Naive thymus-derived CD4-positive, alpha-beta T cell (primary cell): ENCODE results near the gene EPS8L2. TPM values are rescaled to one million over a fixed set of nuclear protein-coding genes. Genes with fewer than 3 reads are reported as not detected.
A peak's percentile ranks its signal among the peaks of the same experiment; 100 is the strongest.

Experiments used
- ATAC-seq: fragments of 150-1000 bp; cut with Tn5 transposase; 2 replicates; pipeline ENCODE4 v1.10.0; 2021; ENCODE audit warnings: mild to moderate bottlenecking, moderate library complexity
- CTCF ChIA-PET: fragments of 350-600 bp; sonication (Branson Sonifier 250); formaldehyde crosslinking; loops from one replicate; lab custom pipeline; 2021; ENCODE audit warnings: antibody characterized with exemption; lab: Charles Lee
- POLR2A ChIA-PET: fragments of 350-600 bp; sonication (Branson Sonifier 250); formaldehyde crosslinking; loops from one replicate; lab custom pipeline; 2021; ENCODE audit warnings: antibody characterized with exemption, inconsistent platforms; lab: Charles Lee
- DNase-seq, 9 donors: peaks; one replicate each; pipeline versions ENCODE4 v3.0.0 to v3.0.0-alpha.2; 2020 to 2022; ENCODE audit warnings: mixed read lengths in 1 of 9
- H3K27ac ChIP-seq: one replicate; pipeline ENCODE4 v1.7.0; 2013; ENCODE audit warnings: mild to moderate bottlenecking, low read depth, low read length, moderate library complexity
- H3K27me3 ChIP-seq, 2 donors: one replicate each; pipeline ENCODE4 v1.7.0; 2013; ENCODE audit warnings: low read length in 2 of 2, mild to moderate bottlenecking in 2 of 2, moderate library complexity in 2 of 2; ENCODE audit not compliant: control insufficient read depth in 2 of 2, insufficient read depth in 2 of 2
- H3K36me3 ChIP-seq, 3 experiments: 1 replicate in 2 of 3; 2 replicates in 1 of 3; pipeline ENCODE4 v1.7.0; 2013; ENCODE audit warnings: low read length in 3 of 3, mild to moderate bottlenecking in 3 of 3, moderate library complexity in 1 of 3; ENCODE audit not compliant: insufficient read depth in 3 of 3, control insufficient read depth in 2 of 3
- H3K4me1 ChIP-seq, 2 donors: one replicate each; pipeline ENCODE4 v1.7.0; 2013; ENCODE audit warnings: low read length in 2 of 2, mild to moderate bottlenecking in 2 of 2, moderate library complexity in 1 of 2; ENCODE audit not compliant: control insufficient read depth in 2 of 2, insufficient read depth in 2 of 2
- H3K4me3 ChIP-seq: 2 replicates; pipeline ENCODE4 v1.7.0; 2013; ENCODE audit warnings: mild to moderate bottlenecking, low read length
- H3K9me3 ChIP-seq, 3 experiments: 1 replicate in 2 of 3; 2 replicates in 1 of 3; pipeline ENCODE4 v1.7.0; 2013; ENCODE audit warnings: low read length in 3 of 3; ENCODE audit not compliant: control insufficient read depth in 2 of 3
- H3K27ac Mint-ChIP-seq, 9 donors: one replicate each; pipeline ENCODE4 v1.8.0; 2020 to 2022; ENCODE audit warnings: mixed read lengths in 9 of 9, mild to moderate bottlenecking in 8 of 9, moderate library complexity in 5 of 9, inconsistent platforms in 2 of 9
- H3K27me3 Mint-ChIP-seq, 5 donors: one replicate each; pipeline ENCODE4 v1.8.0; 2021 to 2022; ENCODE audit warnings: mixed read lengths in 5 of 5, mild to moderate bottlenecking in 1 of 5
- H3K36me3 Mint-ChIP-seq, 5 donors: one replicate each; pipeline ENCODE4 v1.8.0; 2020 to 2022; ENCODE audit warnings: mixed read lengths in 5 of 5, mild to moderate bottlenecking in 3 of 5, inconsistent platforms in 1 of 5
- H3K4me1 Mint-ChIP-seq, 7 donors: one replicate each; pipeline ENCODE4 v1.8.0; 2020 to 2022; ENCODE audit warnings: mixed read lengths in 7 of 7, mild to moderate bottlenecking in 3 of 7, inconsistent platforms in 1 of 7
- H3K4me3 Mint-ChIP-seq, 10 donors: one replicate each; pipeline ENCODE4 v1.8.0; 2020 to 2022; ENCODE audit warnings: mild to moderate bottlenecking in 10 of 10, mixed read lengths in 10 of 10, moderate library complexity in 6 of 10, inconsistent platforms in 2 of 10
- H3K9me3 Mint-ChIP-seq, 11 donors: one replicate each; pipeline ENCODE4 v1.8.0; 2020 to 2022; ENCODE audit warnings: mixed read lengths in 11 of 11, mild to moderate bottlenecking in 4 of 11, inconsistent platforms in 1 of 11, moderate library complexity in 1 of 11
- intact Hi-C, 2 donors: fragments of 100-400 bp; cut with micrococcal nuclease; formaldehyde crosslinking; loops; one replicate each; pipeline ENCODE4 v1.15.1; 2023
- polyA plus RNA-seq, 2 donors: library from polyadenylated mRNA; unstranded; fragments of 300-500 nt; fragmentation: Illumina TruSeq; gene quantifications; one replicate each; pipeline ENCODE4 v1.2.3, GENCODE V29; 2021
- total RNA-seq, 6 experiments: library from RNA in 5 of 6; stranded (reverse) in 5 of 6; gene quantifications; 1 replicate in 5 of 6; 2 replicates in 1 of 6; pipeline ENCODE4 v1.2.3 and lab custom pipeline; 2021 to 2026

The EPS8L2 gene
- total and polyA plus RNA-seq, 7 experiments from 2014 or later = 4.5 to 16.6 (median 7.4) TPM

GRCh38 chr11:771617-772204, 65.7 kb downstream of the EPS8L2 start:
- Histone ChIP-seq H3K27me3 (no peaks in the 10 kb centered on the region), H3K4me1 (peaks cover 7 to 9% of the 10 kb centered on the region in 2 donors), H3K4me3 (no peak overlapping the region), H3K36me3 (peaks cover 0 to 39% (median 0%) of the 10 kb centered on the region in 3 experiments), H3K27ac (no peak overlapping the region), H3K9me3 (no peaks in the 10 kb centered on the region)
- no peaks in the 10 kb centered on the region for H3K27me3 Mint-ChIP-seq
- H3K9me3 Mint-ChIP-seq = no peaks in the 10 kb centered on the region
- no peak overlapping the region for H3K4me3 Mint-ChIP-seq
- peaks cover 4 to 19% (median 14%) of the 10 kb centered on the region in 7 donors for H3K4me1 Mint-ChIP-seq
- ATAC-seq = no peak
- DNase-seq = no peak
- POLR2A ChIA-PET = interaction anchor here (0.6 kb wide), 1 partner anchor 75 kb away, joined by 4 read pairs; no protein-coding TSS in a partner anchor
- H3K36me3 Mint-ChIP-seq = peaks cover 0 to 3% (median 0%) of the 10 kb centered on the region in 5 donors
- CTCF ChIA-PET = no interaction called here
- intact Hi-C loops = no loop called here
- no peak overlapping the region for H3K27ac Mint-ChIP-seq

DNA sequence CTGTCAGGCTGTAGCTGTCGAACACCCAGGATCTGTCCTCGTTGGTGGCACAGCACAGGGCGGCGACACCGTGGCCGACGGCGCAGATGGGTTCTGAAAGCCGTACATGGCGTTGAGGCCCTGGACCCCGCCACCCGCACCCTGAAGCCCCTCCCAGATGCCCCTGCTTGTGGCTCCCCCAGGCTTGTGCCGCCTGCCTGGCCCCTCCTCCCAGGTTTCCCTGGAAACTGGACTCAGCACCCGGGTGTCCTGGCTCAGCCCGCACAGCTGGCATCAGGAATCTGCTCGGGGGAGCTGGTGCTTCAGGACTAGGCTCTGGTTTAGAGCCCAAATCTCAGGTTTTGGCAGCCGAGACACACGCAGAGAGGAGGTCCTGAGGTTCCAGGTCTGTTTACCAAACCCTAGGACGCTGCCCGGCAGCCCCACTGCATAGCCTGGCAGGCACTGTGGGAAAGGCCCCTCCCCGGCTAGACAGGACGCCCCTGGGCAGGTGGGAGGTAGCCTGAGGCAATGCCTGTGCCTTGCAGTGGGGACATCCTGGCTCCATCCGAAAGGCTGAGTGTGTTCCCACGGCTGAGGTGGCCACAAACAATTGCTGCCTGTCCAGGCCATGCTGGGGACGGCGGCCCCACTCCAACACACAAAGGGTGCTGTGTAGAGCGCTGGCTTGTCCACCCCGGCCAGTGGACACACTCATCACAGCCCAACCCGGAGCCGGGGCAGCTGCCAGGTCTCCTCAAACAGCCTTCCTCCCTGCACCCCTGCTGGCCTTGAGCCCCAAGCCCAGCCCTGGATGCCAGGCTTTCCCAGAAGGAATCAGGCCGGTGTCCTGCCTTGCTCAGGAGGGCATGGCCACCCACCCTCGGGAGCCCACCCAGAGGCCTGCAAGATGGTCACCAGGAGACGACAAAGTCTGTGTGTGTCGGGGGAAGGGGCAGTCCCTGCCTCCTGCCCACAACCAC, 66.7 kb downstream of the EPS8L2 start:
- no peak overlapping the region for H3K27ac Mint-ChIP-seq
- no peaks in the 10 kb centered on the region for H3K9me3 Mint-ChIP-seq
- no peak overlapping the region for H3K4me3 Mint-ChIP-seq
- intact Hi-C loops = no loop called here
- H3K4me1 Mint-ChIP-seq = peaks cover 4 to 19% (median 14%) of the 10 kb centered on the region in 7 donors
- H3K36me3 Mint-ChIP-seq = peaks cover 0 to 3% (median 0%) of the 10 kb centered on the region in 5 donors
- Histone ChIP-seq H3K9me3 (no peaks in the 10 kb centered on the region), H3K4me3 (no peak overlapping the region), H3K4me1 (peaks cover 7 to 10% of the 10 kb centered on the region in 2 donors), H3K27ac (no peak overlapping the region), H3K27me3 (no peaks in the 10 kb centered on the region), H3K36me3 (peaks cover 0 to 39% (median 0%) of the 10 kb centered on the region in 3 experiments)
- CTCF ChIA-PET = no interaction called here
- POLR2A ChIA-PET = no interaction called here
- DNase-seq = no peak
- H3K27me3 Mint-ChIP-seq = no peaks in the 10 kb centered on the region
- ATAC-seq = no peak

DNA sequence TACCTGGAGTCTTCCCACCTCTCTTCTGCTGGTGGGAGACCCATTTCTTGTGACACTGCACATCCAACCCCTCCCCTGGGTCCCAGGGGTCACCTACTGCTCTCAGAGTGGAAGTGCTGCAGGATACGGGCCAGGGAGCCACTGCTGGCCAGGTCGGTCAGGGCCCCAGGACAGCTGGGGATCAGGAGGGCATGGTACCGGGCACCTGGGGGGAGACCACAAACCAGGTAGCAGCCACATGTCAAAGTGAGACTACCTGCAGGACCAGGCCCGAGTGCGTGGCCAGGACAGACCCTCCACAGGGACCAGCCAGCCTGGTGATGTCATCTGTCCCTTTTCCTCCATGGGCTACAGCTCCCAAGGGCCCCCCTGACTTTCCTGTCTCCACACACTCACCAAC, 67.4 kb downstream of the EPS8L2 start:
- Histone ChIP-seq H3K4me3 (no peak overlapping the region), H3K27ac (no peak overlapping the region), H3K9me3 (no peaks in the 10 kb centered on the region), H3K27me3 (no peaks in the 10 kb centered on the region), H3K36me3 (peaks cover 0 to 39% (median 0%) of the 10 kb centered on the region in 3 experiments), H3K4me1 (peaks cover 12 to 14% of the 10 kb centered on the region in 2 donors)
- ChIA-PET CTCF (interaction anchor here (0.7 kb wide), 1 partner anchor 278 kb away, joined by 4 read pairs; no protein-coding TSS in a partner anchor), POLR2A (no interaction called here)
- Mint-ChIP-seq H3K36me3 (peaks cover 0 to 3% (median 0%) of the 10 kb centered on the region in 5 donors), H3K4me3 (no peak overlapping the region), H3K27ac (no peak overlapping the region), H3K9me3 (no peaks in the 10 kb centered on the region), H3K27me3 (no peaks in the 10 kb centered on the region), H3K4me1 (peaks cover 4 to 19% (median 14%) of the 10 kb centered on the region in 7 donors)
- ATAC-seq (no peak), DNase-seq (no peak)
- intact Hi-C loops = no loop called here

DNA sequence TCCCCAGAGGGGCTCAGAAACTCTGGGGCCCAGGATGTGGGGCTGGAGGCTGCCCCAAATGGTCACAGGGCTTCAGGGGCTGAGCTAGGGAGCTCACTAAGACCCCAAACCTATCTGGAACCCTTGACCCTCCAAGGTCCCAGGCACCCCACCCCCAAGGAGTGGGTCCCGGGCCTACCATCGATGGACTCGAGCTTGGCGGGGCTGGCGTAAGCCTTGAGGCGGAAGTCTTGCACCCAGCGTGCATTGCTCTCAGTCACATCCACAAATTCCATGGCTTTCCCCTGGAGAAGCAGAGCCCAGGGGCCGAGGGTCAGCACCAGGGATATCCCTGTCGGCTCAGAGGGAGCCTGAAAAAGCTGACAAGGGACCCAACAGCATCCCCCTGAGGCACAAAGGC, 67.8 kb downstream of the EPS8L2 start:
- H3K27ac ChIP-seq = no peak overlapping the region
- ATAC-seq (no peak), DNase-seq (no peak)
- no peaks in the 10 kb centered on the region for H3K9me3 Mint-ChIP-seq
- H3K27me3 Mint-ChIP-seq = no peaks in the 10 kb centered on the region
- peaks cover 4 to 19% (median 15%) of the 10 kb centered on the region in 7 donors for H3K4me1 Mint-ChIP-seq
- ChIA-PET CTCF (interaction anchor here (0.7 kb wide), 1 partner anchor 278 kb away, joined by 4 read pairs; no protein-coding TSS in a partner anchor), POLR2A (no interaction called here)
- H3K36me3 Mint-ChIP-seq = peaks cover 0 to 3% (median 0%) of the 10 kb centered on the region in 5 donors
- H3K4me1 ChIP-seq = peaks cover 12 to 14% of the 10 kb centered on the region in 2 donors
- H3K27ac Mint-ChIP-seq = no peak overlapping the region
- intact Hi-C loops = no loop called here
- no peaks in the 10 kb centered on the region for H3K27me3 ChIP-seq
- no peaks in the 10 kb centered on the region for H3K9me3 ChIP-seq
- no peak overlapping the region for H3K4me3 ChIP-seq
- no peak overlapping the region for H3K4me3 Mint-ChIP-seq
- H3K36me3 ChIP-seq = peaks cover 0 to 39% (median 0%) of the 10 kb centered on the region in 3 experiments

- no peaks in the 10 kb centered on the region for H3K27me3 Mint-ChIP-seq
- H3K9me3 Mint-ChIP-seq = no peaks in the 10 kb centered on the region
- DNase-seq = no peak
- no peak overlapping the region for H3K4me3 ChIP-seq
- H3K36me3 ChIP-seq = peaks cover 0 to 36% (median 0%) of the 10 kb centered on the region in 3 experiments
- intact Hi-C loops = no loop called here
- ChIA-PET POLR2A (interaction anchor here (0.7 to 2.1 kb wide), 4 partner anchors 21 to 137 kb away, joined by 3 to 10 read pairs (median 4); partner anchors contain the start of gene RPLP2), CTCF (interaction anchor here (0.8 to 2.0 kb wide), 3 partner anchors 11 to 36 kb away, joined by 3 to 6 read pairs (median 6); no protein-coding TSS in a partner anchor)
- H3K27ac ChIP-seq = no peak overlapping the region
- peaks cover 0 to under 1% (median 0%) of the 10 kb centered on the region in 5 donors for H3K36me3 Mint-ChIP-seq
- no peak for ATAC-seq
- no peaks in the 10 kb centered on the region for H3K27me3 ChIP-seq
- peak overlapping the region; percentile 41 to 86 (median 60) for H3K4me3 Mint-ChIP-seq
- peaks cover 12 to 14% of the 10 kb centered on the region in 2 donors for H3K4me1 ChIP-seq
- H3K9me3 ChIP-seq = no peaks in the 10 kb centered on the region
- peaks cover 7 to 24% (median 19%) of the 10 kb centered on the region in 7 donors for H3K4me1 Mint-ChIP-seq
- H3K27ac Mint-ChIP-seq = peak overlapping the region in 4 of 9 donors; percentile 24 to 81 (median 44)
Observed at GRCh38 chr11:774873-775592, 69.0 kb downstream of the EPS8L2 start.

DNA sequence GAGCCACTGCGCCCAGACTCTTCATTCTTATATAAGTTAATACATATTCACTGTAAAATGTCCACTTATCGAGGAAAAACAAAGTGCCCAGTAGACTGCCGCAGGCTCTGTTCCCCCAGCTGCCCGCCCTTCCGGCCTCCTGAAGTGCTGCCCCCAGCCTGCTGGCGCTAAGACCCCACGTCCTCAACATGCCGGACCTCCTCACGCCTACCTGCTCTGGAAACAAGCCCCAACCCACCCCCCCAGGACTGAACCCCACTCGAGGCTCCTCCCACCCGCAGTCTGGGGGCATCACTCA, 70.2 kb downstream of the EPS8L2 start:
- CTCF ChIA-PET = interaction anchor here (1.2 to 2.0 kb wide), 2 partner anchors 13 to 21 kb away, joined by 3 to 6 read pairs; no protein-coding TSS in a partner anchor
- no peaks in the 10 kb centered on the region for H3K36me3 Mint-ChIP-seq
- ATAC-seq (no peak), DNase-seq (no peak)
- peak overlapping the region; percentile 57 for H3K4me3 ChIP-seq
- H3K9me3 ChIP-seq = no peaks in the 10 kb centered on the region
- H3K4me3 Mint-ChIP-seq = peak overlapping the region; percentile 64 to 89 (median 76)
- H3K27ac ChIP-seq = peak overlapping the region; percentile 85
- no peaks in the 10 kb centered on the region for H3K27me3 ChIP-seq
- H3K36me3 ChIP-seq = peaks cover 0 to 24% (median 0%) of the 10 kb centered on the region in 3 experiments
- H3K27me3 Mint-ChIP-seq = no peaks in the 10 kb centered on the region
- POLR2A ChIA-PET = interaction anchor here (0.5 to 2.1 kb wide), 7 partner anchors 16 to 569 kb away, joined by 3 to 10 read pairs (median 3); partner anchors contain the start of genes BET1L, CRACR2B, RIC8A and TALDO1
- H3K27ac Mint-ChIP-seq = peak overlapping the region in 8 of 9 donors; percentile 31 to 83 (median 56)
- peaks cover 7 to 29% (median 23%) of the 10 kb centered on the region in 7 donors for H3K4me1 Mint-ChIP-seq
- no peaks in the 10 kb centered on the region for H3K9me3 Mint-ChIP-seq
- H3K4me1 ChIP-seq = peaks cover 12 to 14% of the 10 kb centered on the region in 2 donors
- intact Hi-C loops = loop anchor here in 1 of 2 donors (2.0 kb wide), 1 partner anchor 199 kb away; the partner anchor contains the start of gene PHRF1
